NCI-H748 (cell line): Measurements from ENCODE around the gene CSF2RB.

Experiments
- DNase-seq: peaks from one replicate; lab custom pipeline; 2025; ENCODE audit not compliant: unreplicated experiment; lab: John Stamatoyannopoulos, UW

CSF2RB gene

GRCh38 chr22:36934418-36935312, 21.2 kb downstream of the CSF2RB start:
- no peak for DNase-seq

GRCh38 chr22:36935313-36935610, 21.8 kb downstream of the CSF2RB start:
- DNase-seq: no peak

GRCh38 chr22:36935694-36936093, 22.3 kb downstream of the CSF2RB start:
- DNase-seq: no peak

- DNase-seq: no peak
Measured at GRCh38 chr22:36936362-36937116, 23.1 kb downstream of the CSF2RB start.

GRCh38 chr22:36937319-36938027, 24.0 kb downstream of the CSF2RB start:
- no peak for DNase-seq

- no peak for DNase-seq
Measured at GRCh38 chr22:36938028-36938425, 24.6 kb downstream of the CSF2RB start.

- DNase-seq: no peak
Measured at GRCh38 chr22:36938886-36939285, 25.5 kb downstream of the CSF2RB start.

GRCh38 chr22:36940676-36941075, 27.2 kb downstream of the CSF2RB start:
- no peak for DNase-seq

- no peak for DNase-seq
Measured at GRCh38 chr22:36942556-36942955, 29.1 kb downstream of the CSF2RB start.

- DNase-seq: no peak
Measured at GRCh38 chr22:36946421-36947158, 33.2 kb downstream of the CSF2RB start.

- no peak for DNase-seq
Measured at GRCh38 chr22:36948273-36949225, 35.1 kb downstream of the CSF2RB start.

GRCh38 chr22:36950797-36951590, 37.6 kb downstream of the CSF2RB start:
- DNase-seq: no peak

GRCh38 chr22:36951746-36952145, 38.3 kb downstream of the CSF2RB start:
- DNase-seq: no peak

GRCh38 chr22:36953239-36954080, 40.0 kb downstream of the CSF2RB start:
- no peak for DNase-seq

GRCh38 chr22:36954251-36955014, 41.0 kb downstream of the CSF2RB start:
- DNase-seq: no peak

- no peak for DNase-seq
Measured at GRCh38 chr22:36955691-36956090, 42.3 kb downstream of the CSF2RB start.

- DNase-seq: no peak
Measured at GRCh38 chr22:36958366-36958765, 44.9 kb downstream of the CSF2RB start.
